Retinal pigment epithelial cell (primary cell): ENCODE results near the gene CHD2.
"Not testable (repeated sequence)": the region's sequence is repeated elsewhere in the genome, so short reads cannot be mapped to it uniquely, and the experiment has no call there.

ENCODE experiments used
- DNase-seq: peaks from one replicate; pipeline ENCODE4 v3.0.0-alpha.2; 2010; ENCODE audit warnings: low read depth
- H3K4me3 ChIP-seq: 2 replicates; pipeline ENCODE4 v1.5.1; 2011; ENCODE audit warnings: mild to moderate bottlenecking, low read length, control low read depth, moderate library complexity
- CTCF ChIP-seq: conservative IDR thresholded peaks from 2 replicates; pipeline ENCODE4 v1.5.1; 2011; ENCODE audit warnings: low read depth, low read length, control low read depth, inconsistent platforms

CHD2 gene

GRCh38 chr15:93030430-93031102, 130.4 kb downstream of the CHD2 start:
- peak; percentile 84 for TF ChIP-seq CTCF
- DNase-seq: no peak

GRCh38 chr15:93031103-93031464, 131.0 kb downstream of the CHD2 start:
- TF ChIP-seq CTCF: no peak
- no peak overlapping the region for H3K4me3 ChIP-seq
- no peak for DNase-seq

More at GRCh38 chr15:93030430-93031102, 130.4 kb downstream of the CHD2 start:
- no peak overlapping the region for H3K4me3 ChIP-seq

- DNase-seq, H3K4me3 ChIP-seq: not testable (repeated sequence)
Observed at GRCh38 chr15:93031557-93032384, 131.6 kb downstream of the CHD2 start.

DNA sequence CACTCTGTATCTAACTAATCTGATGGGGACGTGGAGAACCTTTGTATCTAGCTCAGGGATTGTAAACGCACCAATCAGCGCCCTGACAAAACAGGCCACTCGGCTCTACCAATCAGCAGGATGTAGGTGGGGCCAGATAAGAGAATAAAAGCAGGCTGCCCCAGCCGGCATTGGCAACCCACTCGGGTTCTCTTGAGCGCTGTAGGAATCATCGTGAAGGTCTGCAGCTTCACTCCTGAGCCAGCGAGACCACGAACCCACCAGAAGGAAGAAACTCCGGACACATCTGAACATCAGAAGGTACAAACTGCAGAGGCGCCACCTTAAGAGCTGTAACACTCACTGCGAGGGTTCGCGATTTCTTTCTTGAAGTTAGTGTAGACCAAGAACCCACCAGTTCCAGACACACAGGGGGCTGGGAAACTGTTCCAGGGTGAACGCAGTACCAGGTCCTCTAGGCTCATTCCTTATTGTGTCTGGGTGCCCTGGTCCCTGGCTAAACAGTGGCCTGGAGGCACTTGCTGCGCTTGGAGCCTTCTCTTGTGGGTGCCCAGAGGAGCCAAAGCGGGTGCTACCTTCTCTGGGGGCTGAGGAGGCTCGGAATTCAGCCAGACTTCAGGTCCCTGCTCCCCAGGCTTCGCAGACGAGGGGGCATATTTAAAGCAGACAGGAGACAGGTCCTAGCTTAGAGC, 132.5 kb downstream of the CHD2 start:
- not testable (repeated sequence) for H3K4me3 ChIP-seq, DNase-seq

DNA sequence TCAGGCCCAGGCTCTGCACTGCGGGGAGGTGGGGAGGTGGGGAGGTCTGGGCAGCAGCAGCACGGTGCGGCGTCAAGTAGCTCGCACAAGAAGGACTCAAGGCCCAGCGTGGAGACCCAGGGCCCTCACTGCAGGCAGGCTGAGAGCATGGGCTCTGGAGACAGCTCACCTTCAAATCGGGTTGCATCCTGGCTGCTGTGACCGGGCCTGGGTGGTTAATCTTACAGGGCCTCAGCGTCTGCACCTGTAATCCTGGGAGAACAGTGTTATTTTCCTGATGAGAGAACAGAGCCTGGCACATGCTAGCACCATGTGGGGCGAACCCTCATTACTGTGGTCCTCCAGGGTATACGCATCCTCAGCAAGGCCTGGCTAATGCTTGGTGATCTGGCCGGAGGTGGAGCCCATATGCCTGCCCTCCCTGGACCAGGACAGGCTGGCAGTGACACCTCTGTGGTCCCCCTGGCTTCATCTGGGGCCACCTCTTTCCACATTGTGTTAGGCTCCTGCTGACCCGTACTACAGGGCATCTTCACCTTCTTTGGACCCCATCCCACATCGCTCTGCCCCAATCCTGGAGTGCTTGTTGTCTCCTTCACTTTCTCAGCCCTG, 133.4 kb downstream of the CHD2 start:
- H3K4me3 ChIP-seq: no peak overlapping the region
- DNase-seq: no peak
- no peak for TF ChIP-seq CTCF

GRCh38 chr15:93034512-93034911, 134.4 kb downstream of the CHD2 start:
- no peak overlapping the region for H3K4me3 ChIP-seq
- DNase-seq: no peak
- TF ChIP-seq CTCF: no peak

- no peak for TF ChIP-seq CTCF
- DNase-seq: no peak
- H3K4me3 ChIP-seq: no peak overlapping the region
Observed at GRCh38 chr15:93035092-93035915, 135.2 kb downstream of the CHD2 start.
